Cardiac septum (tissue), 1 donor: ENCODE measurements around the gene GRB14. TPM values are rescaled to one million over a fixed set of nuclear protein-coding genes. Genes with fewer than 3 reads are reported as not detected.

ENCODE experiments used
- DNase-seq: peaks from one replicate; pipeline ENCODE4 v3.0.0-alpha.2; 2020; ENCODE audit warnings: low spot score
- intact Hi-C: fragments of 100-400 bp; cut with DNase I; formaldehyde crosslinking; loops from one replicate; pipeline ENCODE4 v1.14.0; 2022
- total RNA-seq: library from RNA; stranded (reverse); fragmentation: NEBNext Ultra II Directional; extraction: Animal tissue kit (Norgen Biotek cat#: 25700); gene quantifications from one replicate; pipeline ENCODE4 v1.2.1, GENCODE V29; 2021
- donor health status: DM: no; HTN: no; CAD: no.

The GRB14 gene
- total RNA-seq, 1 donor from 2014 or later = 2.2 TPM

GRCh38 chr2:164447660-164448059 is 173.6 kb downstream of the GRB14 start:
- DNase-seq = no peak
- intact Hi-C loops = no loop called here

Other genes starting within 250 kb of the GRB14 start
- gene COBLL1, start 220.3 kb upstream of the GRB14 start, total RNA-seq = 15.0 TPM